Bronchial epithelial cell (primary cell): ENCODE results near the gene VPS37B. TPM values are rescaled to one million over a fixed set of nuclear protein-coding genes. Genes with fewer than 3 reads are reported as not detected.
A peak's percentile ranks its signal among the peaks of the same experiment; 100 is the strongest.

Experiments
- DNase-seq: peaks from one replicate; pipeline ENCODE4 v3.0.0-alpha.2; 2010; ENCODE audit warnings: low read depth
- FAIRE-seq: peaks from 2 replicates; lab custom pipeline; 2011; peaks lifted over from hg19 to GRCh38; lab: Jason Lieb, UNC
- H3K27me3 ChIP-seq: 2 replicates; pipeline ENCODE4 v1.5.1; 2011; ENCODE audit warnings: low read length; ENCODE audit not compliant: control insufficient read depth, insufficient read depth
- H3K36me3 ChIP-seq: 2 replicates; pipeline ENCODE4 v1.5.1; 2011; ENCODE audit warnings: low read length; ENCODE audit not compliant: control insufficient read depth, insufficient read depth
- H3K4me3 ChIP-seq: 2 replicates; pipeline ENCODE4 v1.5.1; 2011; ENCODE audit warnings: mild to moderate bottlenecking, low read depth, low read length, control low read depth
- total RNA-seq: library from RNA; depleted of rRNA; stranded (reverse); fragments of >200 nt; gene quantifications from 2 replicates; pipeline ENCODE4 v1.2.1, GENCODE V29; 2014
- TF ChIP-seq, protein P1 (sequence below): IDR thresholded peaks from 2 replicates; pipeline ENCODE4 v1.5.1; 2011; ENCODE audit warnings: mild to moderate bottlenecking, moderate library complexity, low read length, control low read depth, inconsistent platforms; ENCODE audit not compliant: insufficient read depth, severe bottlenecking

Gene VPS37B
- total RNA-seq, 1 donor from 2014 or later, result 25.0 TPM

DNA sequence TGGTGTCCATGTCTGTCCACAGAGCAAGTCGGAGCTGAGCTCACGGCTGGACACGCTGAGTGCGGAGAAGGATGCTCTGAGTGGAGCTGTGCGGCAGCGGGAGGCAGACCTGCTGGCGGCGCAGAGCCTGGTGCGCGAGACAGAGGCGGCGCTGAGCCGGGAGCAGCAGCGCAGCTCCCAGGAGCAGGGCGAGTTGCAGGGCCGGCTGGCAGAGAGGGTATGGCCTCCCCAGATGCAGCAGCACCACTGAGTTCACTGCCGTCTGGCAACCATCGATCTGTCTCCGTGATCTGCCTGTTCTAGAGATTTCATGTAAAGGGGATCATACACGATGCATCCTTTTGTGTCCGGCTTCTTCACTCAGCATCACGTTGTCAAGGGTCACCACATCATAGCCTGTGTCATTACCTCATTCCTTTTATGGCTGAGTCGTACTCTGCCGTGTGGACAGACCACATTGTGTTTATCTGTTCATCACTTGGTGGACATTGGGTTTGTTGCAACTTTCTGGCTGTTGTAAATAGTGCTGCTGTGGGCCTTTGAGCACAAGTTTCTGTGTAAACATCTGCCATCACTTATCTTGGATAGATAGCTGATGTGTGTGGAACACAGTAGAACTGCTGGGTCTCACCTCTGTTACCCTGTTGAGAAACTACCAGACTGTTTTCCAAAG, 38.8 kb downstream of the VPS37B start:
- FAIRE-seq (peak; percentile 80), DNase-seq (no peak)
- no peak overlapping the region for H3K4me3 ChIP-seq
- peaks cover 16% of the 10 kb centered on the region for H3K36me3 ChIP-seq
- TF ChIP-seq, protein P1, sequence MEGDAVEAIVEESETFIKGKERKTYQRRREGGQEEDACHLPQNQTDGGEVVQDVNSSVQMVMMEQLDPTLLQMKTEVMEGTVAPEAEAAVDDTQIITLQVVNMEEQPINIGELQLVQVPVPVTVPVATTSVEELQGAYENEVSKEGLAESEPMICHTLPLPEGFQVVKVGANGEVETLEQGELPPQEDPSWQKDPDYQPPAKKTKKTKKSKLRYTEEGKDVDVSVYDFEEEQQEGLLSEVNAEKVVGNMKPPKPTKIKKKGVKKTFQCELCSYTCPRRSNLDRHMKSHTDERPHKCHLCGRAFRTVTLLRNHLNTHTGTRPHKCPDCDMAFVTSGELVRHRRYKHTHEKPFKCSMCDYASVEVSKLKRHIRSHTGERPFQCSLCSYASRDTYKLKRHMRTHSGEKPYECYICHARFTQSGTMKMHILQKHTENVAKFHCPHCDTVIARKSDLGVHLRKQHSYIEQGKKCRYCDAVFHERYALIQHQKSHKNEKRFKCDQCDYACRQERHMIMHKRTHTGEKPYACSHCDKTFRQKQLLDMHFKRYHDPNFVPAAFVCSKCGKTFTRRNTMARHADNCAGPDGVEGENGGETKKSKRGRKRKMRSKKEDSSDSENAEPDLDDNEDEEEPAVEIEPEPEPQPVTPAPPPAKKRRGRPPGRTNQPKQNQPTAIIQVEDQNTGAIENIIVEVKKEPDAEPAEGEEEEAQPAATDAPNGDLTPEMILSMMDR, result no peak
- H3K27me3 ChIP-seq, result no peaks in the 10 kb centered on the region

GRCh38 chr12:122855928-122856831, 39.7 kb downstream of the VPS37B start:
- TF ChIP-seq, protein P1, result no peak
- no peak for FAIRE-seq
- Histone ChIP-seq H3K36me3 (peaks cover 15% of the 10 kb centered on the region), H3K27me3 (no peaks in the 10 kb centered on the region), H3K4me3 (no peak overlapping the region)
- DNase-seq, result no peak

- DNase-seq (no peak), FAIRE-seq (no peak)
- peaks cover 15% of the 10 kb centered on the region for H3K36me3 ChIP-seq
- H3K4me3 ChIP-seq, result no peak overlapping the region
- H3K27me3 ChIP-seq, result no peaks in the 10 kb centered on the region
- TF ChIP-seq, protein P1, result no peak
These were observed 40.7 kb downstream of the VPS37B start for GRCh38 chr12:122855071-122855829.

DNA sequence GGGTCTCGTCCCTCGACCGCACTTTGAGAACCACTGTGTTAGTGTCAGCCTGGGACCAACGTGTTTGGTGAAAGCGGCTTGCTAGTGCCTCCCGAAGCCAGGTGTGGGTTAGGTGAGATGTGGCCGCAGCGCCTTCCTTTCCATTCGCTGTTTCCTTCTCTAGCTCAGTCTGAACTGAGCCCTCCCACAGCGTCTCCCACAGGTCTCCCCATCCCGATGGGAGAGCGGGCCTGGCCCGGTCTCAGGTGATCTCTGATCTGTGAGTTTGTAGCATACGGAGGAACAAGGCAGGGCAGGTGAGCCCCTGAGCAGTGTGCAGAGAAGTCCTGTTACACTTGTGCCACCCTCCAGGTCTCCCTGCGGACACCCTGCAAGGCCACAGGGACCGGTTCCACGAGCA, 41.4 kb downstream of the VPS37B start:
- peaks cover 16% of the 10 kb centered on the region for H3K36me3 ChIP-seq
- H3K4me3 ChIP-seq, result no peak overlapping the region
- H3K27me3 ChIP-seq, result no peaks in the 10 kb centered on the region
- FAIRE-seq (peak; percentile 32), DNase-seq (no peak)
- TF ChIP-seq, protein P1, result no peak

DNA sequence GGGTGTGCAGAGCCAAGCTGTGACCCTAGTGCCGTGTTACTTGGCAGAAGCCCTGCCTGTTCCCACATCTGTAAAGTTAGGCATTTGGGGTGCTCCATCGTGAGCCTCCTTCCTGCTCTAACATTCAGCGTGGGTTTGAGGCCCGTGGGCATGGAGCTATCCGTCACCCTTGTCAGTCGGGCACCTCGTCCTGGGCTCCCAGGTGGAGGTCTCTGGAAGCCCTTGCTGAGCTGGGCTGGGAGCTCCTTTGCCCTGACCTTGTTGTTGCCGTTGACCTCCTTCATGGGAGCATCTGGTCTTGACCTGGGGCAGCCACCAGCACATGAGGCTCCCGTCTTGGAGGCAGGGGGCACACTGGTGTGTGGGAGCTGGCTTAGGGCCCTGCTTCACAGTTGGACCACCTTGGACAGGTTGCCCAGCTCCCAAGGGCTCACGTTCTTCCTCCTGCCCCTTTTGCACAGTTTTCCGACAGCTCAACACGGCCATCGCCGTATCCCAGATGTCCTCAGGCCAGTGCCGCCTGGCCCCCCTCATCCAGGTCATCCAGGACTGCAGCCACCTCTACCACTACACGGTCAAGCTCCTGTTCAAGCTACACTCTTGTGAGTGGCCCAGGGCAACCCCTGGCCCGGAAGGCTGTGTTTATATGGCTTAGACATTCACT, 42.2 kb downstream of the VPS37B start:
- H3K36me3 ChIP-seq, result peaks cover 14% of the 10 kb centered on the region
- DNase-seq, result no peak

More for the DNA sequence above, 42.2 kb downstream of the VPS37B start:
- TF ChIP-seq, protein P1, result no peak
- Histone ChIP-seq H3K27me3 (no peaks in the 10 kb centered on the region), H3K4me3 (no peak overlapping the region)
- FAIRE-seq, result no peak
